Erythroblast (primary cell): ENCODE measurements around the gene CHP2.
"Not testable (repeated sequence)": the region's sequence is repeated elsewhere in the genome, so short reads cannot be mapped to it uniquely, and the experiment has no call there.

ENCODE experiments used
- DNase-seq, 2 experiments: peaks; one replicate each; lab custom pipeline; 2025; lab: John Stamatoyannopoulos, UW
- GATA1 ChIP-seq: IDR thresholded peaks from 2 replicates; pipeline ENCODE4 v1.6.1; 2011; ENCODE audit warnings: low read depth, mild to moderate bottlenecking, control low read depth, low read length, moderate library complexity
- POLR2A ChIP-seq: IDR thresholded peaks from 2 replicates; pipeline ENCODE4 v1.6.1; 2011; ENCODE audit warnings: mild to moderate bottlenecking, low read length

CHP2 gene

GRCh38 chr16:23729503-23730424, 25.1 kb upstream of the CHP2 start:
- TF ChIP-seq POLR2A (no peak), GATA1 (no peak)
- peak in 1 of 2 experiments; percentile 50 for DNase-seq

- no peak for DNase-seq
- TF ChIP-seq GATA1 (no peak), POLR2A (no peak)
Measured at GRCh38 chr16:23734176-23734893, 20.5 kb upstream of the CHP2 start.

- DNase-seq: not testable (repeated sequence)
Measured at GRCh38 chr16:23737423-23738028, 17.3 kb upstream of the CHP2 start.

- no peak for DNase-seq
- TF ChIP-seq POLR2A: no peak
- no peak for TF ChIP-seq GATA1
Measured at GRCh38 chr16:23739516-23739915, 15.3 kb upstream of the CHP2 start.

- no peak for DNase-seq
- TF ChIP-seq POLR2A (no peak), GATA1 (no peak)
Measured at GRCh38 chr16:23741675-23742303, 13.0 kb upstream of the CHP2 start.

- no peak for TF ChIP-seq GATA1
- TF ChIP-seq POLR2A: no peak
- no peak for DNase-seq
Measured at GRCh38 chr16:23742766-23743165, 12.1 kb upstream of the CHP2 start.

- TF ChIP-seq GATA1: no peak
- TF ChIP-seq POLR2A: no peak
- no peak for DNase-seq
Measured at GRCh38 chr16:23745263-23745662, 9.6 kb upstream of the CHP2 start.

- DNase-seq: no peak
- TF ChIP-seq POLR2A: no peak
Measured at GRCh38 chr16:23748630-23749029, 6.2 kb upstream of the CHP2 start.

- not testable (repeated sequence) for DNase-seq
Measured at GRCh38 chr16:23751053-23751452, 3.8 kb upstream of the CHP2 start.

GRCh38 chr16:23753908-23754593, 775 bp upstream of the CHP2 start:
- TF ChIP-seq GATA1: no peak
- TF ChIP-seq POLR2A: no peak
- DNase-seq: no peak

- TF ChIP-seq POLR2A (no peak), GATA1 (no peak)
- DNase-seq: no peak
Measured at GRCh38 chr16:23755484-23755809, 621 bp downstream of the CHP2 start.

- no peak for TF ChIP-seq POLR2A
- no peak for TF ChIP-seq GATA1
- DNase-seq: no peak
Measured at GRCh38 chr16:23757116-23757515, 2.3 kb downstream of the CHP2 start.

- no peak for DNase-seq
- TF ChIP-seq POLR2A (no peak), GATA1 (no peak)
Measured at GRCh38 chr16:23757937-23758619, 3.3 kb downstream of the CHP2 start.

GRCh38 chr16:23765933-23766332, 11.1 kb downstream of the CHP2 start:
- TF ChIP-seq GATA1 (no peak), POLR2A (no peak)
- DNase-seq: no peak
